ENCODE measurements around the gene SNRNP70.

GRCh38 chr19:49106648-49107135, 21.4 kb downstream of the SNRNP70 start:
- peak; percentile 11 to 63 (median 63) for TF ChIP-seq CTCF (IDR thresholded peaks at IDR 0.05)
- TF ChIP-seq POLR2A (IDR thresholded peaks at IDR 0.05), result no peak
- no peak for TF ChIP-seq POLR2AphosphoS5 (IDR thresholded peaks at IDR 0.05)
